HepG2 (cell line): ENCODE data around the gene PWWP2A. TPM values are rescaled to one million over a fixed set of nuclear protein-coding genes. Genes with fewer than 3 reads are reported as not detected.

Experiments used
- ATAC-seq: fragments of 200-7000 bp; cut with Tn5 transposase; 3 replicates; pipeline ENCODE4 v1.9.1; 2020; ENCODE audit warnings: mild to moderate bottlenecking, moderate library complexity
- BruUV-seq: library from RNA; stranded (reverse); fragments of 400-500 nt; replicated peaks from 2 replicates; lab custom pipeline; 2021; lab: Mats Ljungman, UMichigan
- CTCF ChIA-PET: fragments of 300-600 bp; formaldehyde crosslinking; extraction: SDS; loops from one replicate; lab custom pipeline; 2021; ENCODE audit warnings: low total read pairs, inconsistent platforms, low intra/inter-chr PET ratio; lab: Yijun Ruan, JAX
- POLR2A ChIA-PET: fragments of 350-600 bp; sonication (Branson Sonifier 250); formaldehyde crosslinking; loops from one replicate; lab custom pipeline; 2020; ENCODE audit warnings: antibody characterized with exemption, inconsistent platforms; lab: Yijun Ruan, JAX
- DNase-seq: peaks from one replicate; pipeline ENCODE4 v3.0.0-alpha.2; 2015; ENCODE audit warnings: low spot score
- FAIRE-seq: peaks from 3 replicates; lab custom pipeline; 2011; peaks lifted over from hg19 to GRCh38; lab: Jason Lieb, UNC
- H2AFZ ChIP-seq: one replicate; pipeline ENCODE4 v1.6.1; 2011; ENCODE audit warnings: low read length, inconsistent platforms
- H3K27ac ChIP-seq: fragments of 300-600 bp; 3 replicates; pipeline ENCODE4 v1.8.0; 2011; ENCODE audit warnings: mixed run types, mild to moderate bottlenecking, mixed read lengths, low read length, inconsistent platforms; ENCODE audit not compliant: insufficient read depth; ENCODE audit errors: extremely low read length
- H3K27me3 ChIP-seq, 2 experiments: fragments of 200-600 bp in 1 of 2; 2 replicates in 1 of 2; 3 replicates in 1 of 2; pipeline versions ENCODE4 v1.6.0 to v1.8.0; 2011; ENCODE audit warnings: low read length in 2 of 2, mild to moderate bottlenecking in 2 of 2, moderate library complexity in 2 of 2, inconsistent platforms in 1 of 2; ENCODE audit not compliant: insufficient read depth in 2 of 2, control insufficient read depth in 1 of 2
- H3K36me3 ChIP-seq, 2 experiments: fragments of 200-600 bp in 1 of 2; replicated peaks in 1 of 2; 2 replicates in 1 of 2; 3 replicates in 1 of 2; pipeline versions ENCODE4 v1.5.1 to v1.8.0; 2011; ENCODE audit warnings: low read length in 2 of 2, inconsistent platforms in 1 of 2; ENCODE audit not compliant: insufficient read depth in 2 of 2, control insufficient read depth in 1 of 2
- H3K4me1 ChIP-seq: 2 replicates; pipeline ENCODE4 v1.5.1; 2012; ENCODE audit warnings: low read length, inconsistent platforms; ENCODE audit not compliant: insufficient read depth
- H3K4me2 ChIP-seq: 2 replicates; pipeline ENCODE4 v1.6.0; 2011; ENCODE audit warnings: low read depth, low read length, inconsistent platforms
- H3K4me3 ChIP-seq, 3 experiments: fragments of 200-600 bp in 1 of 3; sonication (generic), shearing (Covaris generic) in 1 of 3; replicated peaks in 1 of 3; 2 replicates each; pipeline ENCODE4 v1.5.1; 2011 to 2016; ENCODE audit warnings: low read length in 3 of 3, inconsistent platforms in 2 of 3, low read depth in 2 of 3, mild to moderate bottlenecking in 2 of 3, control low read depth in 1 of 3, mixed read lengths in 1 of 3; ENCODE audit not compliant: insufficient read depth in 1 of 3
- H3K79me2 ChIP-seq: one replicate; pipeline ENCODE4 v1.6.1; 2011; ENCODE audit warnings: low read length, inconsistent platforms; ENCODE audit not compliant: insufficient read depth
- H3K9ac ChIP-seq: 2 replicates; pipeline ENCODE4 v1.6.0; 2011; ENCODE audit warnings: mild to moderate bottlenecking, low read depth, low read length, inconsistent platforms; ENCODE audit not compliant: insufficient read depth
- H3K9me3 ChIP-seq: 2 replicates; pipeline ENCODE4 v1.5.1; 2012; ENCODE audit warnings: mild to moderate bottlenecking, low read length
- H4K20me1 ChIP-seq: 2 replicates; pipeline ENCODE4 v1.6.0; 2011; ENCODE audit warnings: inconsistent platforms, mild to moderate bottlenecking, low read length, moderate library complexity; ENCODE audit not compliant: insufficient read depth
- ATAD3A ChIP-seq: sonication (generic); formaldehyde crosslinking; IDR thresholded peaks from 2 replicates; pipeline ENCODE4 v1.4.0; 2020; ENCODE audit warnings: missing genetic modification reagents
- ATF7 ChIP-seq, 2 experiments: fragments of 450-650 bp in 1 of 2; sonication (generic) in 1 of 2; formaldehyde crosslinking in 1 of 2; IDR thresholded peaks; 2 replicates each; pipeline versions ENCODE4 v1.4.0 to v1.6.1; 2016 to 2020; ENCODE audit warnings: antibody characterized with exemption in 1 of 2, mild to moderate bottlenecking in 1 of 2, missing genetic modification reagents in 1 of 2
- BRCA1 ChIP-seq: sonication (generic); formaldehyde crosslinking; IDR thresholded peaks from 2 replicates; pipeline ENCODE4 v1.4.0; 2020; ENCODE audit warnings: missing genetic modification reagents
- EED ChIP-seq: sonication (generic); formaldehyde crosslinking; IDR thresholded peaks from 2 replicates; pipeline ENCODE4 v1.5.0; 2020; ENCODE audit warnings: mild to moderate bottlenecking, missing genetic modification reagents
- ESRRA ChIP-seq: sonication (generic); formaldehyde crosslinking; IDR thresholded peaks from 2 replicates; pipeline ENCODE4 v1.5.1; 2020; ENCODE audit warnings: mild to moderate bottlenecking, low read depth, missing genetic modification reagents
- GLI4 ChIP-seq: sonication (generic); formaldehyde crosslinking; IDR thresholded peaks from 2 replicates; pipeline ENCODE4 v1.5.1; 2020; ENCODE audit warnings: missing genetic modification reagents, mild to moderate bottlenecking, moderate library complexity, borderline replicate concordance
- IRF2 ChIP-seq: IDR thresholded peaks from 2 replicates; pipeline ENCODE4 v1.6.1; 2018; ENCODE audit warnings: missing genetic modification reagents, missing compliant biosample characterization
- KDM3A ChIP-seq: IDR thresholded peaks from 2 replicates; pipeline ENCODE4 v1.6.1; 2018; ENCODE audit warnings: low read depth, missing compliant biosample characterization
- NFKBIZ ChIP-seq: IDR thresholded peaks from 2 replicates; pipeline ENCODE4 v1.6.1; 2018; ENCODE audit warnings: missing genetic modification reagents, missing compliant biosample characterization
- NR3C1 ChIP-seq: sonication (generic); formaldehyde crosslinking; IDR thresholded peaks from 2 replicates; pipeline ENCODE4 v1.4.0; 2020; ENCODE audit warnings: missing genetic modification reagents
- SOX6 ChIP-seq, 2 experiments: fragments of 450-650 bp in 1 of 2; sonication (generic) in 1 of 2; formaldehyde crosslinking in 1 of 2; IDR thresholded peaks; 2 replicates each; pipeline versions ENCODE4 v1.4.0 to v1.6.1; 2017 to 2020; ENCODE audit warnings: antibody characterized with exemption in 1 of 2, mild to moderate bottlenecking in 1 of 2, missing genetic modification reagents in 1 of 2
- ZFP1 ChIP-seq: IDR thresholded peaks from 2 replicates; pipeline ENCODE4 v1.6.1; 2016
- ZNF121 ChIP-seq: sonication (generic); formaldehyde crosslinking; IDR thresholded peaks from 2 replicates; pipeline ENCODE4 v1.5.0; 2020; ENCODE audit warnings: mild to moderate bottlenecking, missing genetic modification reagents
- ZNF205 ChIP-seq: IDR thresholded peaks from 2 replicates; pipeline ENCODE4 v1.6.1; 2018; ENCODE audit warnings: missing biosample characterization, missing genetic modification reagents
- ZNF572 ChIP-seq: sonication (generic); formaldehyde crosslinking; IDR thresholded peaks from 2 replicates; pipeline ENCODE4 v1.5.1; 2020; ENCODE audit warnings: mild to moderate bottlenecking, missing genetic modification reagents
- ZSCAN20 ChIP-seq: sonication (generic); formaldehyde crosslinking; IDR thresholded peaks from 2 replicates; pipeline ENCODE4 v1.4.0; 2020; ENCODE audit warnings: missing genetic modification reagents, mild to moderate bottlenecking, borderline replicate concordance
- WGBS: methylation state at CpG from one replicate; pipeline ENCODE4 v1.1.6; 2017; ENCODE audit warnings: low lambda C conversion rate; 5-methylcytosine and 5-hydroxymethylcytosine counted together
- in situ Hi-C: cut with HindIII; loops from 2 replicates; pipeline ENCODE4 v1.10.0; 2017; ENCODE audit warnings: low pct_unique_long_range_greater_than_20kb; ENCODE audit not compliant: extremely low pct_ligation_motif_present
- intact Hi-C: fragments of 100-400 bp; cut with micrococcal nuclease; formaldehyde crosslinking; loops from one replicate; pipeline ENCODE4 v1.10.0; 2022; ENCODE audit not compliant: unreplicated experiment
- polyA plus RNA-seq, 8 experiments: library from polyadenylated mRNA; depleted of rRNA in 3 of 8; stranded (reverse) in 7 of 8; unstranded in 1 of 8; fragments of >200 nt; fragmentation: Illumina TruSeq in 4 of 8; extraction: Trizol in 4 of 8; gene quantifications; 2 replicates each; pipeline versions ENCODE4 v1.2.1 to v1.2.3, GENCODE V29; 2011 to 2016; ENCODE audit warnings: low read depth in 4 of 8, missing spikeins in 1 of 8, mixed read lengths in 1 of 8; ENCODE audit not compliant: insufficient read depth in 1 of 8
- total RNA-seq, 5 experiments: library from RNA; depleted of rRNA; stranded (reverse); fragments of >200 nt; fragmentation: Illumina TruSeq; extraction: Trizol; gene quantifications; 2 replicates each; pipeline ENCODE4 v1.2.3, GENCODE V29; 2016; ENCODE audit warnings: low read depth in 1 of 5
- TF ChIP-seq, protein P1 (sequence below): IDR thresholded peaks from 2 replicates; pipeline ENCODE4 v1.6.1; 2016; ENCODE audit warnings: control low read depth
- TF ChIP-seq, protein P2 (sequence below): sonication (generic); formaldehyde crosslinking; IDR thresholded peaks from 2 replicates; pipeline ENCODE4 v1.4.0; 2020; ENCODE audit warnings: mild to moderate bottlenecking, missing genetic modification reagents
- TF ChIP-seq, protein P3 (sequence below): sonication (generic); formaldehyde crosslinking; IDR thresholded peaks from 2 replicates; pipeline ENCODE4 v1.8.0; 2022; ENCODE audit warnings: missing genetic modification reagents, mild to moderate bottlenecking, borderline replicate concordance
- TF ChIP-seq, protein P4 (sequence below): sonication (generic); formaldehyde crosslinking; IDR thresholded peaks from 2 replicates; pipeline ENCODE4 v1.5.0; 2020; ENCODE audit warnings: mild to moderate bottlenecking, low read depth, missing genetic modification reagents, borderline replicate concordance

The PWWP2A gene
- total and polyA plus RNA-seq, 2 of the 13 experiments (the other 11 are each of a cell fraction or from before 2014, with no cell fraction given): 7.3 to 16.9 TPM

DNA sequence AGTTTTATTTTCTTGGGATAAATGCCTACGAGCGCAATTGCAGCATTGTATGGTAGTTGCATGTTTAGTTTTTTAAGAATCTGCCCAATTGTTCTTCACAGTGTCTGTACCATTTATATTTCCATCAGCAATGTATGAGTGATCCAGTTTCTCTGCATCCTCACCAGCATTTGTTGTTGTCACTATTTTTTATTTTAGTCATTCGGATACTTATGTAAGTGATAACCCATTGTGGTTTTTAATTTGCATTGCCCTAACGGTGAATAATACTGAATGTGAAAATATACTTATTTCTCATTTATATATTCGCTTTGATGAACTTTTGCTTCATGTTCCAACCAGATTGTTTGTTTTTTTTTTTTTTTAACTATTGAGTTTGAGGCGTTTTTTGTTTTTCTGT, 33.7 kb upstream of the PWWP2A start:
- no peak for FAIRE-seq
- no peak for ATAC-seq
- TF ChIP-seq ESRRA (CRISPR knock-in tag) (no peak), ZNF205 (CRISPR knock-in tag) (no peak), ZFP1 (no peak), ATF7 (IDR thresholded peaks at IDR 0.05) (no peak), ATF7 (CRISPR knock-in tag; IDR thresholded peaks at IDR 0.05) (no peak), NR3C1 (CRISPR knock-in tag) (no peak), IRF2 (CRISPR knock-in tag) (no peak), ZSCAN20 (CRISPR knock-in tag) (no peak), NFKBIZ (CRISPR knock-in tag) (no peak), BRCA1 (CRISPR knock-in tag) (no peak), KDM3A (CRISPR knock-in tag) (no peak), ATAD3A (no peak), SOX6 (IDR thresholded peaks at IDR 0.05) (no peak), SOX6 (CRISPR knock-in tag; IDR thresholded peaks at IDR 0.05) (no peak), GLI4 (CRISPR knock-in tag) (no peak), ZNF121 (CRISPR knock-in tag) (no peak), EED (CRISPR knock-in tag) (no peak), ZNF572 (CRISPR knock-in tag) (no peak)
- TF ChIP-seq, protein P1, sequence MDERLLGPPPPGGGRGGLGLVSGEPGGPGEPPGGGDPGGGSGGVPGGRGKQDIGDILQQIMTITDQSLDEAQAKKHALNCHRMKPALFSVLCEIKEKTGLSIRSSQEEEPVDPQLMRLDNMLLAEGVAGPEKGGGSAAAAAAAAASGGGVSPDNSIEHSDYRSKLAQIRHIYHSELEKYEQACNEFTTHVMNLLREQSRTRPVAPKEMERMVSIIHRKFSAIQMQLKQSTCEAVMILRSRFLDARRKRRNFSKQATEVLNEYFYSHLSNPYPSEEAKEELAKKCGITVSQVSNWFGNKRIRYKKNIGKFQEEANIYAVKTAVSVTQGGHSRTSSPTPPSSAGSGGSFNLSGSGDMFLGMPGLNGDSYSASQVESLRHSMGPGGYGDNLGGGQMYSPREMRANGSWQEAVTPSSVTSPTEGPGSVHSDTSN (CRISPR knock-in tag): no peak
- TF ChIP-seq, protein P2, sequence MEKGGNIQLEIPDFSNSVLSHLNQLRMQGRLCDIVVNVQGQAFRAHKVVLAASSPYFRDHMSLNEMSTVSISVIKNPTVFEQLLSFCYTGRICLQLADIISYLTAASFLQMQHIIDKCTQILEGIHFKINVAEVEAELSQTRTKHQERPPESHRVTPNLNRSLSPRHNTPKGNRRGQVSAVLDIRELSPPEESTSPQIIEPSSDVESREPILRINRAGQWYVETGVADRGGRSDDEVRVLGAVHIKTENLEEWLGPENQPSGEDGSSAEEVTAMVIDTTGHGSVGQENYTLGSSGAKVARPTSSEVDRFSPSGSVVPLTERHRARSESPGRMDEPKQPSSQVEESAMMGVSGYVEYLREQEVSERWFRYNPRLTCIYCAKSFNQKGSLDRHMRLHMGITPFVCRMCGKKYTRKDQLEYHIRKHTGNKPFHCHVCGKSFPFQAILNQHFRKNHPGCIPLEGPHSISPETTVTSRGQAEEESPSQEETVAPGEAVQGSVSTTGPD (CRISPR knock-in tag): no peak
- TF ChIP-seq, protein P3, sequence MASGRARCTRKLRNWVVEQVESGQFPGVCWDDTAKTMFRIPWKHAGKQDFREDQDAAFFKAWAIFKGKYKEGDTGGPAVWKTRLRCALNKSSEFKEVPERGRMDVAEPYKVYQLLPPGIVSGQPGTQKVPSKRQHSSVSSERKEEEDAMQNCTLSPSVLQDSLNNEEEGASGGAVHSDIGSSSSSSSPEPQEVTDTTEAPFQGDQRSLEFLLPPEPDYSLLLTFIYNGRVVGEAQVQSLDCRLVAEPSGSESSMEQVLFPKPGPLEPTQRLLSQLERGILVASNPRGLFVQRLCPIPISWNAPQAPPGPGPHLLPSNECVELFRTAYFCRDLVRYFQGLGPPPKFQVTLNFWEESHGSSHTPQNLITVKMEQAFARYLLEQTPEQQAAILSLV (CRISPR knock-in tag): no peak
- TF ChIP-seq, protein P4, sequence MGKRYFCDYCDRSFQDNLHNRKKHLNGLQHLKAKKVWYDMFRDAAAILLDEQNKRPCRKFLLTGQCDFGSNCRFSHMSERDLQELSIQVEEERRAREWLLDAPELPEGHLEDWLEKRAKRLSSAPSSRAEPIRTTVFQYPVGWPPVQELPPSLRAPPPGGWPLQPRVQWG (CRISPR knock-in tag): no peak
- WGBS: 46% methylated on average over 6 of the region's 6 CpGs
- Histone ChIP-seq H3K36me3 (no peaks in the 10 kb centered on the region), H3K4me3 (no peak overlapping the region), H3K9ac (no peak overlapping the region), H2AFZ (no peak overlapping the region), H3K9me3 (no peaks in the 10 kb centered on the region), H3K79me2 (no peaks in the 10 kb centered on the region), H3K27me3 (no peaks in the 10 kb centered on the region), H4K20me1 (no peaks in the 10 kb centered on the region), H3K27ac (no peak overlapping the region), H3K4me1 (no peaks in the 10 kb centered on the region), H3K4me2 (no peak overlapping the region)
- ChIA-PET CTCF (no interaction called here), POLR2A (no interaction called here)
- in situ Hi-C loops (no loop called here), intact Hi-C loops (no loop called here)
- no peak for DNase-seq
- BruUV-seq: no TSS peak
